HCT116 (cell line): ENCODE data around the gene HOMER3. TPM values are rescaled to one million over a fixed set of nuclear protein-coding genes. Genes with fewer than 3 reads are reported as not detected.

Source experiments
- ATAC-seq: fragments of 200-7000 bp; cut with Tn5 transposase; 2 replicates; pipeline ENCODE4 v1.9.1; 2020; ENCODE audit warnings: mild to moderate bottlenecking, moderate library complexity
- BruUV-seq: library from RNA; stranded (reverse); fragments of 400-500 nt; replicated peaks from 2 replicates; lab custom pipeline; 2021; lab: Mats Ljungman, UMichigan
- CTCF ChIA-PET: fragments of 300-600 bp; sonication (Branson Sonifier 250); formaldehyde crosslinking; loops from one replicate; lab custom pipeline; 2021; ENCODE audit warnings: antibody characterized with exemption; lab: Charles Lee
- POLR2A ChIA-PET: fragments of 300-600, 350-600 bp; sonication (Branson Sonifier 250); formaldehyde crosslinking; loops from one replicate; lab custom pipeline; 2021; ENCODE audit warnings: antibody characterized with exemption; lab: Charles Lee
- RAD21 ChIA-PET, 2 experiments: fragments of 300-600 bp; sonication (Branson Sonifier 250); formaldehyde crosslinking; loops; one replicate each; lab custom pipeline; 2023; ENCODE audit warnings: low total read pairs in 2 of 2; ENCODE audit not compliant: uncharacterized antibody in 2 of 2, unreplicated experiment in 2 of 2, low non-redundant PET in 1 of 2; lab: Charles Lee
- DNase-seq: peaks from one replicate; pipeline ENCODE4 v3.0.0-alpha.2; 2010; ENCODE audit warnings: low read depth, low spot score
- H2AFZ ChIP-seq: fragments of 200-600 bp; shearing (Covaris generic), sonication (generic); 2 replicates; pipeline ENCODE4 v1.6.1; 2017; ENCODE audit warnings: low read depth, mixed run types, mixed read lengths, antibody characterized with exemption, low read length; ENCODE audit not compliant: poor library complexity, severe bottlenecking
- H3K27ac ChIP-seq: 2 replicates; pipeline ENCODE4 v1.5.1; 2012; ENCODE audit warnings: low read depth, low read length
- H3K27me3 ChIP-seq: fragments of 200-600 bp; sonication (generic); 2 replicates; pipeline ENCODE4 v1.6.1; 2016; ENCODE audit warnings: mixed run types, low read length, mixed read lengths; ENCODE audit not compliant: insufficient read depth
- H3K36me3 ChIP-seq, 2 experiments: fragments of 200-500 bp in 1 of 2; fragments of 200-600 bp in 1 of 2; sonication (Bioruptor generic) in 1 of 2; sonication (generic) in 1 of 2; 2 replicates each; pipeline versions ENCODE4 v1.5.1 to v1.6.1; 2014 to 2016; ENCODE audit warnings: low read length in 2 of 2, inconsistent platforms in 1 of 2, mixed read lengths in 1 of 2, mixed run types in 1 of 2; ENCODE audit not compliant: insufficient read depth in 2 of 2, control insufficient read depth in 1 of 2
- H3K4me1 ChIP-seq, 2 experiments: fragments of 200-600 bp in 1 of 2; sonication (generic) in 1 of 2; 2 replicates each; pipeline versions ENCODE4 v1.5.1 to v1.6.1; 2012 to 2017; ENCODE audit warnings: low read length in 2 of 2, inconsistent platforms in 1 of 2, mild to moderate bottlenecking in 1 of 2, mixed read lengths in 1 of 2, mixed run types in 1 of 2, moderate library complexity in 1 of 2; ENCODE audit not compliant: insufficient read depth in 2 of 2, control insufficient read depth in 1 of 2
- H3K4me2 ChIP-seq: fragments of 200-600 bp; sonication (generic); 2 replicates; pipeline ENCODE4 v1.6.1; 2017; ENCODE audit warnings: mixed run types, low read length, mixed read lengths
- H3K4me3 ChIP-seq, 2 experiments: fragments of 200-600 bp in 1 of 2; sonication (generic) in 1 of 2; replicated peaks in 1 of 2; 2 replicates each; pipeline ENCODE4 v1.5.1; 2011 to 2016; ENCODE audit warnings: low read length in 2 of 2, control low read depth in 1 of 2, low read depth in 1 of 2, mild to moderate bottlenecking in 1 of 2, mixed read lengths in 1 of 2, mixed run types in 1 of 2
- H3K79me2 ChIP-seq: fragments of 200-600 bp; sonication (generic); 2 replicates; pipeline ENCODE4 v1.6.1; 2017; ENCODE audit warnings: mild to moderate bottlenecking, mixed run types, low read length, moderate library complexity, mixed read lengths; ENCODE audit not compliant: insufficient read depth
- H3K9ac ChIP-seq: fragments of 200-600 bp; sonication (generic); 2 replicates; pipeline ENCODE4 v1.6.1; 2016; ENCODE audit warnings: low read length, mixed read lengths
- H3K9me2 ChIP-seq: fragments of 200-600 bp; sonication (generic), shearing (Covaris generic); 2 replicates; pipeline ENCODE4 v1.6.1; 2017; ENCODE audit warnings: mixed run types, mild to moderate bottlenecking, moderate library complexity; ENCODE audit not compliant: insufficient read depth
- H3K9me3 ChIP-seq, 2 experiments: fragments of 200-500 bp in 1 of 2; fragments of 200-600 bp in 1 of 2; sonication (Bioruptor generic) in 1 of 2; sonication (generic) in 1 of 2; 2 replicates each; pipeline ENCODE4 v1.6.1; 2014 to 2017; ENCODE audit warnings: low read length in 2 of 2, mixed read lengths in 2 of 2, inconsistent platforms in 1 of 2, low read depth in 1 of 2, mild to moderate bottlenecking in 1 of 2, mixed run types in 1 of 2, moderate library complexity in 1 of 2; ENCODE audit not compliant: control insufficient read depth in 1 of 2, insufficient read depth in 1 of 2
- H4K20me1 ChIP-seq: fragments of 200-600 bp; sonication (generic), shearing (Covaris generic); 2 replicates; pipeline ENCODE4 v1.6.1; 2017; ENCODE audit warnings: mixed run types, mild to moderate bottlenecking, moderate library complexity; ENCODE audit not compliant: insufficient read depth
- CEBPB ChIP-seq: IDR thresholded peaks from 2 replicates; pipeline ENCODE4 v1.6.1; 2012; ENCODE audit warnings: low read depth
- EGR1 ChIP-seq: IDR thresholded peaks from 2 replicates; pipeline ENCODE4 v1.6.1; 2012; ENCODE audit warnings: low read depth
- ELF1 ChIP-seq: IDR thresholded peaks from 2 replicates; pipeline ENCODE4 v1.6.1; 2012; ENCODE audit warnings: low read depth, borderline replicate concordance
- FOSL1 ChIP-seq: IDR thresholded peaks from 2 replicates; pipeline ENCODE4 v1.6.1; 2012; ENCODE audit warnings: low read depth
- JUND ChIP-seq: IDR thresholded peaks from 2 replicates; pipeline ENCODE4 v1.6.1; 2012
- MAX ChIP-seq: IDR thresholded peaks from 2 replicates; pipeline ENCODE4 v1.6.1; 2012
- POLR2A ChIP-seq: IDR thresholded peaks from 2 replicates; pipeline ENCODE4 v1.7.0; 2011; ENCODE audit warnings: borderline replicate concordance; ENCODE audit not compliant: insufficient read depth, insufficient read length; ENCODE audit errors: extremely low read depth
- POLR2AphosphoS5 ChIP-seq: IDR thresholded peaks from 2 replicates; pipeline ENCODE4 v1.6.1; 2011; ENCODE audit warnings: mild to moderate bottlenecking, low read depth, low read length, moderate library complexity
- SP1 ChIP-seq: IDR thresholded peaks from 2 replicates; pipeline ENCODE4 v1.6.1; 2012; ENCODE audit warnings: low read depth
- SRF ChIP-seq: IDR thresholded peaks from 2 replicates; pipeline ENCODE4 v1.6.1; 2012; ENCODE audit warnings: low read depth
- TCF7L2 ChIP-seq: IDR thresholded peaks from 2 replicates; pipeline ENCODE4 v1.7.0; 2011; ENCODE audit warnings: borderline replicate concordance, inconsistent platforms; ENCODE audit not compliant: insufficient read depth, insufficient read length; ENCODE audit errors: extremely low read depth
- YY1 ChIP-seq: IDR thresholded peaks from 2 replicates; pipeline ENCODE4 v1.6.1; 2011; ENCODE audit warnings: low read length, low read depth, moderate library complexity, mild to moderate bottlenecking; ENCODE audit not compliant: insufficient replicate concordance; ENCODE audit errors: extremely low read depth
- ZFX ChIP-seq: fragments of 450-650 bp; IDR thresholded peaks from 2 replicates; pipeline ENCODE4 v1.6.1; 2017
- intact Hi-C: fragments of 100-400 bp; cut with micrococcal nuclease; formaldehyde crosslinking; loops from 2 replicates; pipeline ENCODE4 v1.10.0; 2022
- total RNA-seq: library from RNA; stranded (reverse); gene quantifications from one replicate; pipeline ENCODE4 v1.2.1, GENCODE V29; 2021; ENCODE audit not compliant: unreplicated experiment
- TF ChIP-seq, protein P1 (sequence below): IDR thresholded peaks from 2 replicates; pipeline ENCODE4 v1.6.1; 2011; ENCODE audit warnings: mild to moderate bottlenecking, low read length, moderate library complexity; ENCODE audit not compliant: insufficient replicate concordance; ENCODE audit errors: extremely low read depth

Gene HOMER3
- total RNA-seq, 1 experiment from 2014 or later: 45.2 TPM

- Histone ChIP-seq H3K9me2 (no peaks in the 10 kb centered on the region), H3K27ac (peak overlapping the region; percentile 41), H3K9me3 (no peaks in the 10 kb centered on the region), H3K27me3 (no peaks in the 10 kb centered on the region), H3K36me3 (peaks cover 0 to 18% of the 10 kb centered on the region in 2 experiments; a peak in 3 of 4 replicates), H4K20me1 (no peaks in the 10 kb centered on the region), H3K4me2 (peak overlapping the region; percentile 100), H2AFZ (no peak overlapping the region), H3K9ac (peak overlapping the region; percentile 76), H3K4me3 (peak overlapping the region; percentile 86 to 100), H3K79me2 (peaks cover 59% of the 10 kb centered on the region), H3K4me1 (peaks cover 16 to 21% of the 10 kb centered on the region in 2 experiments)
- ChIA-PET CTCF (interaction anchor here (0.6 to 5.1 kb wide), 4 partner anchors 25 to 469 kb away, joined by 3 to 33 read pairs (median 4); no protein-coding TSS in a partner anchor), POLR2A (interaction anchor here (0.6 to 2.0 kb wide), 7 partner anchors 10 to 129 kb away, joined by 3 to 10 read pairs (median 4); no protein-coding TSS in a partner anchor), RAD21 (interaction anchor here (1.4 kb wide), 2 partner anchors 67 kb away, joined by 5 to 6 read pairs; no protein-coding TSS in a partner anchor)
- BruUV-seq: TSS peak; percentile 76
- ATAC-seq: peak; percentile 5
- intact Hi-C loops: loop anchor here (2.0 to 5.0 kb wide), 2 partner anchors 67 to 468 kb away; no protein-coding TSS in a partner anchor
- no peak for TF ChIP-seq FOSL1
- peak; percentile 5 for TF ChIP-seq MAX
- no peak for TF ChIP-seq CEBPB
- TF ChIP-seq ELF1: no peak
- DNase-seq: no peak
Observed at GRCh38 chr19:18919900-18920214, 21.2 kb downstream of the HOMER3 start.

GRCh38 chr19:18919086-18919899 lies 21.7 kb downstream of the HOMER3 start, which contains the start of the genes COPE and DDX49:
COPE (minus strand) TSS chr19:18919387; CDS start chr19:18919348, 39 bp downstream.
DDX49 (plus strand) TSS chr19:18919715; CDS start chr19:18919742, 27 bp downstream.
- H3K4me3 ChIP-seq: peak within 1 kb of the TSS; percentile 86 to 100
- ChIA-PET POLR2A (interaction anchor here (0.6 to 2.0 kb wide), 8 partner anchors 10 to 329 kb away, joined by 3 to 10 read pairs (median 4); no protein-coding TSS in a partner anchor), CTCF (interaction anchor here (0.6 to 5.1 kb wide), 4 partner anchors 24 to 468 kb away, joined by 3 to 33 read pairs (median 4); no protein-coding TSS in a partner anchor), RAD21 (interaction anchor here (1.4 kb wide), 2 partner anchors 67 to 68 kb away, joined by 5 to 6 read pairs; no protein-coding TSS in a partner anchor)
- peaks cover 0 to 14% of the 10 kb centered on the region in 2 experiments; a peak in 3 of 4 replicates for H3K36me3 ChIP-seq
- no peaks in the 10 kb centered on the region for H3K27me3 ChIP-seq
- ATAC-seq: peak; percentile 95
- BruUV-seq: no TSS peak
- H3K9me3 ChIP-seq: no peaks in the 10 kb centered on the region
- DNase-seq: peak; percentile 99
- H3K27ac ChIP-seq: peak within 1 kb of the TSS; percentile 79
- no peak within 1 kb of the TSS for H2AFZ ChIP-seq
- intact Hi-C loops: loop anchor here (2.0 to 5.0 kb wide), 2 partner anchors 68 to 467 kb away; no protein-coding TSS in a partner anchor
- no peaks in the 10 kb centered on the region for H4K20me1 ChIP-seq
- H3K9ac ChIP-seq: peak within 1 kb of the TSS; percentile 81
- H3K9me2 ChIP-seq: no peaks in the 10 kb centered on the region
- peaks cover 64% of the 10 kb centered on the region for H3K79me2 ChIP-seq
- peak within 1 kb of the TSS; percentile 100 for H3K4me2 ChIP-seq
- peaks cover 16 to 21% of the 10 kb centered on the region in 2 experiments for H3K4me1 ChIP-seq
- TF ChIP-seq YY1 (peak; percentile 89), CEBPB (no peak), SP1 (peak; percentile 100), EGR1 (peak; percentile 79; the same call in 1 of the 2 replicates), TCF7L2 (peak; percentile 60), MAX (peak; percentile 85), ZFX (peak; percentile 44; the same call in 1 of the 2 replicates), ELF1 (peak; percentile 95), POLR2A (peak; percentile 56), JUND (no peak), POLR2AphosphoS5 (peak; percentile 82), SRF (peak; percentile 93)
- TF ChIP-seq, protein P1, sequence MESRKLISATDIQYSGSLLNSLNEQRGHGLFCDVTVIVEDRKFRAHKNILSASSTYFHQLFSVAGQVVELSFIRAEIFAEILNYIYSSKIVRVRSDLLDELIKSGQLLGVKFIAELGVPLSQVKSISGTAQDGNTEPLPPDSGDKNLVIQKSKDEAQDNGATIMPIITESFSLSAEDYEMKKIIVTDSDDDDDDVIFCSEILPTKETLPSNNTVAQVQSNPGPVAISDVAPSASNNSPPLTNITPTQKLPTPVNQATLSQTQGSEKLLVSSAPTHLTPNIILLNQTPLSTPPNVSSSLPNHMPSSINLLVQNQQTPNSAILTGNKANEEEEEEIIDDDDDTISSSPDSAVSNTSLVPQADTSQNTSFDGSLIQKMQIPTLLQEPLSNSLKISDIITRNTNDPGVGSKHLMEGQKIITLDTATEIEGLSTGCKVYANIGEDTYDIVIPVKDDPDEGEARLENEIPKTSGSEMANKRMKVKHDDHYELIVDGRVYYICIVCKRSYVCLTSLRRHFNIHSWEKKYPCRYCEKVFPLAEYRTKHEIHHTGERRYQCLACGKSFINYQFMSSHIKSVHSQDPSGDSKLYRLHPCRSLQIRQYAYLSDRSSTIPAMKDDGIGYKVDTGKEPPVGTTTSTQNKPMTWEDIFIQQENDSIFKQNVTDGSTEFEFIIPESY: no peak
